Bronchial epithelial cell (primary cell): ENCODE data around the gene AGAP1. TPM values are rescaled to one million over a fixed set of nuclear protein-coding genes. Genes with fewer than 3 reads are reported as not detected.
A peak's percentile ranks its signal among the peaks of the same experiment; 100 is the strongest.

Experiments used
- DNase-seq: peaks from one replicate; pipeline ENCODE4 v3.0.0-alpha.2; 2010; ENCODE audit warnings: low read depth
- FAIRE-seq: peaks from 2 replicates; lab custom pipeline; 2011; peaks lifted over from hg19 to GRCh38; lab: Jason Lieb, UNC
- H3K27me3 ChIP-seq: 2 replicates; pipeline ENCODE4 v1.5.1; 2011; ENCODE audit warnings: low read length; ENCODE audit not compliant: control insufficient read depth, insufficient read depth
- H3K36me3 ChIP-seq: 2 replicates; pipeline ENCODE4 v1.5.1; 2011; ENCODE audit warnings: low read length; ENCODE audit not compliant: control insufficient read depth, insufficient read depth
- H3K4me3 ChIP-seq: 2 replicates; pipeline ENCODE4 v1.5.1; 2011; ENCODE audit warnings: mild to moderate bottlenecking, low read depth, low read length, control low read depth
- CTCF ChIP-seq: IDR thresholded peaks from 2 replicates; pipeline ENCODE4 v1.5.1; 2011; ENCODE audit warnings: mild to moderate bottlenecking, moderate library complexity, low read length, control low read depth, inconsistent platforms; ENCODE audit not compliant: insufficient read depth, severe bottlenecking
- total RNA-seq: library from RNA; depleted of rRNA; stranded (reverse); fragments of >200 nt; gene quantifications from 2 replicates; pipeline ENCODE4 v1.2.1, GENCODE V29; 2014

Gene AGAP1
- total RNA-seq, 1 donor from 2014 or later: 22.4 TPM

GRCh38 chr2:235563056-235563910, 69.4 kb downstream of the AGAP1 start:
- Histone ChIP-seq H3K4me3 (no peak overlapping the region), H3K27me3 (no peaks in the 10 kb centered on the region), H3K36me3 (peaks cover 1% of the 10 kb centered on the region)
- FAIRE-seq (no peak), DNase-seq (no peak)
- TF ChIP-seq CTCF: no peak

- no peak for FAIRE-seq
These were observed 70.2 kb downstream of the AGAP1 start for GRCh38 chr2:235564066-235564465.

GRCh38 chr2:235564884-235565530, 71.2 kb downstream of the AGAP1 start:
- no peak for TF ChIP-seq CTCF
- FAIRE-seq (peak; percentile 23), DNase-seq (no peak)
- Histone ChIP-seq H3K27me3 (no peaks in the 10 kb centered on the region), H3K36me3 (peaks cover 1% of the 10 kb centered on the region), H3K4me3 (no peak overlapping the region)

More at GRCh38 chr2:235564066-235564465, 70.2 kb downstream of the AGAP1 start:
- peaks cover 1% of the 10 kb centered on the region for H3K36me3 ChIP-seq
- no peaks in the 10 kb centered on the region for H3K27me3 ChIP-seq
- TF ChIP-seq CTCF: no peak
- DNase-seq: no peak
- H3K4me3 ChIP-seq: no peak overlapping the region

GRCh38 chr2:235566415-235566814, 72.6 kb downstream of the AGAP1 start:
- TF ChIP-seq CTCF: no peak
- Histone ChIP-seq H3K36me3 (peaks cover 1% of the 10 kb centered on the region), H3K27me3 (no peaks in the 10 kb centered on the region), H3K4me3 (no peak overlapping the region)
- DNase-seq (no peak), FAIRE-seq (peak; percentile 47)

- TF ChIP-seq CTCF: no peak
- no peaks in the 10 kb centered on the region for H3K27me3 ChIP-seq
- no peak for DNase-seq
- FAIRE-seq: no peak
- H3K36me3 ChIP-seq: peaks cover 1% of the 10 kb centered on the region
- H3K4me3 ChIP-seq: no peak overlapping the region
These were observed 73.2 kb downstream of the AGAP1 start for GRCh38 chr2:235566931-235567495.
